Smooth muscle cell (in vitro differentiated cells): Measurements from ENCODE around the gene NEMF. TPM values are rescaled to one million over a fixed set of nuclear protein-coding genes. Genes with fewer than 3 reads are reported as not detected.

Experiments
- DNase-seq: peaks from one replicate; lab custom pipeline; 2025; ENCODE audit not compliant: unreplicated experiment; lab: John Stamatoyannopoulos, UW
- H2AFZ ChIP-seq: fragments of 200-600 bp; sonication (generic); 2 replicates; pipeline ENCODE4 v1.6.0; 2016; ENCODE audit warnings: antibody characterized with exemption, low read depth, mild to moderate bottlenecking
- H3F3A ChIP-seq: fragments of 200-600 bp; sonication (generic); 2 replicates; pipeline ENCODE4 v1.6.0; 2017; ENCODE audit warnings: antibody characterized with exemption, low read depth
- H3K27ac ChIP-seq: fragments of 200-600 bp; sonication (generic); 2 replicates; pipeline ENCODE4 v1.5.1; 2016; ENCODE audit warnings: low read depth, mild to moderate bottlenecking
- H3K27me3 ChIP-seq: fragments of 200-600 bp; sonication (generic); 2 replicates; pipeline ENCODE4 v1.6.1; 2016; ENCODE audit warnings: low read depth, mild to moderate bottlenecking
- H3K36me3 ChIP-seq: fragments of 200-600 bp; sonication (generic); 2 replicates; pipeline ENCODE4 v1.5.1; 2016; ENCODE audit warnings: low read depth
- H3K4me1 ChIP-seq: fragments of 200-600 bp; sonication (generic); 2 replicates; pipeline ENCODE4 v1.5.1; 2016; ENCODE audit warnings: low read depth
- H3K4me2 ChIP-seq: fragments of 200-600 bp; sonication (generic); 2 replicates; pipeline ENCODE4 v1.6.0; 2016; ENCODE audit warnings: mild to moderate bottlenecking
- H3K4me3 ChIP-seq: fragments of 200-600 bp; sonication (generic); 2 replicates; pipeline ENCODE4 v1.5.1; 2016; ENCODE audit warnings: mild to moderate bottlenecking
- H3K79me2 ChIP-seq: fragments of 200-600 bp; sonication (generic); 2 replicates; pipeline ENCODE4 v1.6.0; 2016; ENCODE audit warnings: low read depth, mild to moderate bottlenecking
- H3K9ac ChIP-seq: fragments of 200-600 bp; sonication (generic); 2 replicates; pipeline ENCODE4 v1.6.0; 2016; ENCODE audit warnings: low read depth
- H3K9me3 ChIP-seq: fragments of 200-600 bp; sonication (generic); replicated peaks from 2 replicates; pipeline ENCODE4 v1.5.1; 2016; ENCODE audit warnings: low read depth
- H4K20me1 ChIP-seq: fragments of 200-600 bp; sonication (generic); 2 replicates; pipeline ENCODE4 v1.6.0; 2016; ENCODE audit warnings: low read depth
- CTCF ChIP-seq: fragments of 200-600 bp; sonication (generic); IDR thresholded peaks from 2 replicates; pipeline ENCODE4 v1.5.1; 2017; ENCODE audit warnings: borderline replicate concordance, mild to moderate bottlenecking, antibody characterized with exemption; ENCODE audit not compliant: insufficient read depth, poor library complexity, severe bottlenecking
- WGBS: methylation state at CpG from one replicate; pipeline ENCODE4 v1.1.7; 2016; ENCODE audit warnings: low lambda C conversion rate; 5-methylcytosine and 5-hydroxymethylcytosine counted together
- polyA plus RNA-seq: library from polyadenylated mRNA; unstranded; fragments of >200 nt; fragmentation: Nextera tagmentation; extraction: Ambion mirVana; gene quantifications from 2 replicates; pipeline ENCODE4 v1.2.1, GENCODE V29; 2016
- total RNA-seq: library from RNA; depleted of rRNA; stranded (reverse); fragments of >200 nt; gene quantifications from 2 replicates; pipeline ENCODE4 v1.2.3, GENCODE V29; 2014

Gene NEMF
- total and polyA plus RNA-seq, 2 experiments from 2014 or later, result 41.2 TPM

- WGBS, result 88% methylated on average over 18 of the region's 18 CpGs
- Histone ChIP-seq H3K27ac (no peak overlapping the region), H4K20me1 (no peaks in the 10 kb centered on the region)
These were observed 30.5 kb upstream of the NEMF start for GRCh38 chr14:49882826-49883694.

GRCh38 chr14:49881350-49882001, 28.9 kb upstream of the NEMF start:
- Histone ChIP-seq H3F3A (no peaks in the 10 kb centered on the region), H3K79me2 (no peaks in the 10 kb centered on the region), H3K27ac (no peak overlapping the region), H3K27me3 (no peaks in the 10 kb centered on the region), H3K4me3 (no peak overlapping the region), H3K4me1 (no peaks in the 10 kb centered on the region), H3K9ac (no peak overlapping the region), H3K36me3 (no peaks in the 10 kb centered on the region), H3K4me2 (no peak overlapping the region), H4K20me1 (no peaks in the 10 kb centered on the region), H2AFZ (peak overlapping the region; percentile 54), H3K9me3 (no peaks in the 10 kb centered on the region)
- TF ChIP-seq CTCF, result no peak
- DNase-seq, result no peak
- 67% methylated on average over 4 of the region's 4 CpGs for WGBS

More at GRCh38 chr14:49882826-49883694, 30.5 kb upstream of the NEMF start:
- Histone ChIP-seq H3K4me3 (no peak overlapping the region), H3K36me3 (no peaks in the 10 kb centered on the region), H3K9ac (no peak overlapping the region), H3K27me3 (no peaks in the 10 kb centered on the region), H3F3A (no peaks in the 10 kb centered on the region), H3K4me2 (no peak overlapping the region), H3K79me2 (no peaks in the 10 kb centered on the region), H2AFZ (no peak overlapping the region), H3K4me1 (no peaks in the 10 kb centered on the region), H3K9me3 (no peaks in the 10 kb centered on the region)
- no peak for TF ChIP-seq CTCF
- no peak for DNase-seq

- no peaks in the 10 kb centered on the region for H3K4me1 ChIP-seq
- H3K36me3 ChIP-seq, result no peaks in the 10 kb centered on the region
- no peak overlapping the region for H3K4me2 ChIP-seq
- H3K27me3 ChIP-seq, result no peaks in the 10 kb centered on the region
- no peak overlapping the region for H2AFZ ChIP-seq
- H3K4me3 ChIP-seq, result no peak overlapping the region
- H3K79me2 ChIP-seq, result no peaks in the 10 kb centered on the region
- DNase-seq, result no peak
- TF ChIP-seq CTCF, result no peak
- H4K20me1 ChIP-seq, result no peaks in the 10 kb centered on the region
- no peaks in the 10 kb centered on the region for H3K9me3 ChIP-seq
- H3F3A ChIP-seq, result no peaks in the 10 kb centered on the region
- WGBS, result 72% methylated on average over 9 of the region's 9 CpGs
- H3K27ac ChIP-seq, result no peak overlapping the region
- no peak overlapping the region for H3K9ac ChIP-seq
These were observed 27.9 kb upstream of the NEMF start for GRCh38 chr14:49880267-49881064.
